Pancreas (tissue), 10 donors: Measurements from ENCODE around the gene LTBP1. TPM values are rescaled to one million over a fixed set of nuclear protein-coding genes. Genes with fewer than 3 reads are reported as not detected.

ENCODE experiments used
- ATAC-seq, 4 donors: fragments of 200-7000 bp; cut with Tn5 transposase; one replicate each; pipeline versions ENCODE4 v1.8.0 to v1.9.1; 2020; ENCODE audit warnings: mild to moderate bottlenecking in 4 of 4, moderate library complexity in 4 of 4
- DNase-seq, 6 donors: peaks; one replicate each; pipeline ENCODE4 v3.0.0-alpha.2; 2020
- FAIRE-seq: peaks from 2 replicates; lab custom pipeline; 2012; peaks lifted over from hg19 to GRCh38; lab: Jason Lieb, UNC
- H3K27ac ChIP-seq, 4 donors: fragments of 200-600 bp; sonication (generic); 1 replicate in 3 of 4; 2 replicates in 1 of 4; pipeline versions ENCODE4 v1.5.0 to v1.8.0; 2020
- H3K27me3 ChIP-seq, 4 donors: fragments of 200-600 bp; one replicate each; pipeline ENCODE4 v1.8.0; 2021
- H3K36me3 ChIP-seq, 3 donors: fragments of 200-600 bp; sonication (generic) in 1 of 3; one replicate each; pipeline versions ENCODE4 v1.5.0 to v1.8.0; 2020 to 2021
- H3K4me1 ChIP-seq, 3 donors: fragments of 200-600 bp; one replicate each; pipeline ENCODE4 v1.8.0; 2021
- H3K4me3 ChIP-seq, 4 donors: fragments of 200-600 bp; sonication (generic) in 2 of 4; one replicate each; pipeline versions ENCODE4 v1.5.0 to v1.8.0; 2020 to 2021
- H3K9me3 ChIP-seq, 4 donors: fragments of 200-600 bp; one replicate each; pipeline ENCODE4 v1.8.0; 2021
- CTCF ChIP-seq, 4 donors: fragments of 200-600 bp; sonication (generic) in 3 of 4; IDR thresholded peaks; one replicate each; pipeline versions ENCODE4 v1.5.0 to v1.8.0; 2021; ENCODE audit warnings: antibody characterized with exemption in 4 of 4
- WGBS, 2 donors: extraction: QIAGEN DNeasy Blood & Tissue Kit; methylation state at CpG; one replicate each; pipeline ENCODE4 v1.1.7; 2013; 5-methylcytosine and 5-hydroxymethylcytosine counted together
- intact Hi-C, 3 donors: fragments of 100-400 bp; cut with DNase I; formaldehyde crosslinking; loops; one replicate each; pipeline versions ENCODE4 v1.11.1 to v1.14.2; 2022
- polyA plus RNA-seq, 2 donors: library from polyadenylated mRNA; stranded (reverse); fragments of 200-250 nt; gene quantifications; one replicate each; pipeline ENCODE4 v1.2.3, GENCODE V29; 2013
- total RNA-seq, 6 donors: library from RNA; stranded (reverse); fragmentation: NEBNext Ultra II Directional in 4 of 6; extraction: Animal tissue kit (Norgen Biotek cat#: 25700) in 4 of 6; gene quantifications; one replicate each; pipeline versions ENCODE4 v1.2.1 to v1.2.4, GENCODE V29; 2021 to 2023
- donor health status: healthy with polysubstance abuse.
- donor health status: DM: no; HTN: no; CAD: no; lungs with moderate emphysema.
- donor health status: DM: no; HTN: no; CAD: no.
- donor health status: control.
- donor health status: control.
- donor health status: Bipolar disorder and iron deficiency.
- donor health status: DM: yes; HTN: yes; CAD: no.
- donor health status: DM: no; HTN: no; CAD: no.
- donor health status: DM: no; HTN: no; CAD: no.
- donor health status: DM: yes; HTN: yes; CAD: no.

LTBP1 gene
- total and polyA plus RNA-seq, 8 donors: 0.83 to 21.2 (median 2.6) TPM

GRCh38 chr2:33153008-33153407, 206.3 kb downstream of the LTBP1 start:
- ATAC-seq: no peak
- no peaks in the 10 kb centered on the region for H3K36me3 ChIP-seq
- H3K4me3 ChIP-seq: no peak overlapping the region
- FAIRE-seq: no peak
- intact Hi-C loops: no loop called here
- no peak overlapping the region for H3K27ac ChIP-seq
- DNase-seq: no peak
- TF ChIP-seq CTCF (IDR thresholded peaks at IDR 0.05): no peak
- H3K4me1 ChIP-seq: no peaks in the 10 kb centered on the region
- no peaks in the 10 kb centered on the region for H3K9me3 ChIP-seq
- WGBS, 2 donors: 88 to 89% methylated on average over 2 of the region's 2 CpGs
- H3K27me3 ChIP-seq: no peaks in the 10 kb centered on the region

GRCh38 chr2:33158482-33159003, 211.8 kb downstream of the LTBP1 start:
- no peak for DNase-seq
- Histone ChIP-seq H3K36me3 (no peaks in the 10 kb centered on the region), H3K27ac (no peak overlapping the region), H3K4me3 (no peak overlapping the region), H3K9me3 (no peaks in the 10 kb centered on the region), H3K27me3 (no peaks in the 10 kb centered on the region), H3K4me1 (no peaks in the 10 kb centered on the region)
- WGBS, 2 donors: 90 to 95% methylated on average over 3 of the region's 3 CpGs
- ATAC-seq: peak in 1 of 4 donors; percentile 15
- FAIRE-seq: peak; percentile 23
- no peak for TF ChIP-seq CTCF (IDR thresholded peaks at IDR 0.05)
- intact Hi-C loops: no loop called here

- H3K36me3 ChIP-seq: no peaks in the 10 kb centered on the region
- no peaks in the 10 kb centered on the region for H3K27me3 ChIP-seq
- FAIRE-seq (no peak), ATAC-seq (no peak), DNase-seq (no peak)
- WGBS, 2 donors: 78 to 79% methylated on average over 5 of the region's 5 CpGs
- H3K9me3 ChIP-seq: no peaks in the 10 kb centered on the region
- no peaks in the 10 kb centered on the region for H3K4me1 ChIP-seq
- H3K27ac ChIP-seq: no peak overlapping the region
- intact Hi-C loops: no loop called here
- no peak for TF ChIP-seq CTCF (IDR thresholded peaks at IDR 0.05)
- H3K4me3 ChIP-seq: no peak overlapping the region
Measured at GRCh38 chr2:33160191-33160590, 213.4 kb downstream of the LTBP1 start.

GRCh38 chr2:33166287-33166881, 219.6 kb downstream of the LTBP1 start:
- DNase-seq (no peak), ATAC-seq (no peak), FAIRE-seq (no peak)
- no peak for TF ChIP-seq CTCF (IDR thresholded peaks at IDR 0.05)
- WGBS, 2 donors: 75 to 77% methylated on average over 5 of the region's 5 CpGs
- H3K4me1 ChIP-seq: no peaks in the 10 kb centered on the region
- no peaks in the 10 kb centered on the region for H3K9me3 ChIP-seq
- H3K36me3 ChIP-seq: no peaks in the 10 kb centered on the region
- no peaks in the 10 kb centered on the region for H3K27me3 ChIP-seq
- H3K27ac ChIP-seq: no peak overlapping the region
- no peak overlapping the region for H3K4me3 ChIP-seq
- intact Hi-C loops: no loop called here

GRCh38 chr2:33167622-33168245, 221.0 kb downstream of the LTBP1 start:
- Histone ChIP-seq H3K27me3 (no peaks in the 10 kb centered on the region), H3K36me3 (no peaks in the 10 kb centered on the region), H3K4me3 (no peak overlapping the region), H3K27ac (no peak overlapping the region), H3K9me3 (no peaks in the 10 kb centered on the region), H3K4me1 (no peaks in the 10 kb centered on the region)
- intact Hi-C loops: no loop called here
- 81 to 89% methylated on average over 3 of the region's 3 CpGs for WGBS, 2 donors
- ATAC-seq (no peak), FAIRE-seq (no peak), DNase-seq (no peak)
- no peak for TF ChIP-seq CTCF (IDR thresholded peaks at IDR 0.05)
